ENCODE results near the gene PSMD2.

DNA sequence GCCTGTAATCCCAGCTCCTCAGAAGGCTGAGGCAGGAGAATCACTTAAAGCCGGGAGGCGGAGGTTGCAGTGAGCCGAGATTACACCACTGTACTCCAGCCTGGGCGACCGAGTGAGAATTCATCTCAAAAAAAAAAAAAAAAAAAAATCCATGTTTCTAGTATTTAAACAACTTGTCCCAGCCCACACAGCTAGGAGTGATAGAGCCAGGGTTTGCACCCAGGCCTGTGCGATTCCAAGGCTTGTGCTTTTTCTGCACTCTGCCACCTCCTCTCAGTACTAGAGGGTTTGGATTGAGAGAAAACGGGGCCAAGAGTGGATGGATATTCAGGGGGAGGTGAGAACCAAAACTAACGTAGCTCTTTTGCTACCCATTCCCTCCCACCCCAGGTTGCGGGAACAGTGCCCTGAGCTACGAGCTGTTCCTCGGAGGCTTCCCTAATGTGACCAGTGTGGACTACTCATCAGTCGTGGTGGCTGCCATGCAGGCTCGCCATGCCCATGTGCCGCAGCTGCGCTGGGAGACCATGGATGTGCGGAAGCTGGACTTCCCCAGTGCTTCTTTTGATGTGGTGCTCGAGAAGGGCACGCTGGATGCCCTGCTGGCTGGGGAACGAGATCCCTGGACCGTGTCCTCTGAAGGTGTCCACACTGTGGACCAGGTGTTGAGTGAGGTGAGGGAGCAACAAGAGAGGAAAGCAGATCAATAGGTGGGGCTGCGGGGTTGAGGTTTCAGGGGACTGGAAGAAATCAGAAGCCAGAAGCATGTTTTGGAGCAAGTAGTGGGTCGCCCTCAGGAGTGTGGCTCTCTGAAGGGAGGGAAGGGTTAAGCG is 41.7 kb upstream of the PSMD2 start:
- TF ChIP-seq MAX (IDR thresholded peaks at IDR 0.05) (no peak), CTCF (IDR thresholded peaks at IDR 0.05; ENCODE audit: low read depth, low read length, missing input control) (no peak), SP1 (IDR thresholded peaks at IDR 0.05) (no peak), YY1 (IDR thresholded peaks at IDR 0.05) (no peak), RAD21 (IDR thresholded peaks at IDR 0.05) (no peak), HNF4G (IDR thresholded peaks at IDR 0.05) (no peak), TAF1 (conservative IDR thresholded peaks at IDR 0.05) (no peak), GABPA (IDR thresholded peaks at IDR 0.05 in 1 of 2, conservative IDR thresholded peaks at IDR 0.05 in 1 of 2) (no peak), FOXA1 (IDR thresholded peaks at IDR 0.05) (no peak), NR2F2 (IDR thresholded peaks at IDR 0.05) (no peak), RXRA (IDR thresholded peaks at IDR 0.05) (no peak)
- TF ChIP-seq, protein P1, sequence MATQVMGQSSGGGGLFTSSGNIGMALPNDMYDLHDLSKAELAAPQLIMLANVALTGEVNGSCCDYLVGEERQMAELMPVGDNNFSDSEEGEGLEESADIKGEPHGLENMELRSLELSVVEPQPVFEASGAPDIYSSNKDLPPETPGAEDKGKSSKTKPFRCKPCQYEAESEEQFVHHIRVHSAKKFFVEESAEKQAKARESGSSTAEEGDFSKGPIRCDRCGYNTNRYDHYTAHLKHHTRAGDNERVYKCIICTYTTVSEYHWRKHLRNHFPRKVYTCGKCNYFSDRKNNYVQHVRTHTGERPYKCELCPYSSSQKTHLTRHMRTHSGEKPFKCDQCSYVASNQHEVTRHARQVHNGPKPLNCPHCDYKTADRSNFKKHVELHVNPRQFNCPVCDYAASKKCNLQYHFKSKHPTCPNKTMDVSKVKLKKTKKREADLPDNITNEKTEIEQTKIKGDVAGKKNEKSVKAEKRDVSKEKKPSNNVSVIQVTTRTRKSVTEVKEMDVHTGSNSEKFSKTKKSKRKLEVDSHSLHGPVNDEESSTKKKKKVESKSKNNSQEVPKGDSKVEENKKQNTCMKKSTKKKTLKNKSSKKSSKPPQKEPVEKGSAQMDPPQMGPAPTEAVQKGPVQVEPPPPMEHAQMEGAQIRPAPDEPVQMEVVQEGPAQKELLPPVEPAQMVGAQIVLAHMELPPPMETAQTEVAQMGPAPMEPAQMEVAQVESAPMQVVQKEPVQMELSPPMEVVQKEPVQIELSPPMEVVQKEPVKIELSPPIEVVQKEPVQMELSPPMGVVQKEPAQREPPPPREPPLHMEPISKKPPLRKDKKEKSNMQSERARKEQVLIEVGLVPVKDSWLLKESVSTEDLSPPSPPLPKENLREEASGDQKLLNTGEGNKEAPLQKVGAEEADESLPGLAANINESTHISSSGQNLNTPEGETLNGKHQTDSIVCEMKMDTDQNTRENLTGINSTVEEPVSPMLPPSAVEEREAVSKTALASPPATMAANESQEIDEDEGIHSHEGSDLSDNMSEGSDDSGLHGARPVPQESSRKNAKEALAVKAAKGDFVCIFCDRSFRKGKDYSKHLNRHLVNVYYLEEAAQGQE (IDR thresholded peaks at IDR 0.05) = no peak
- TF ChIP-seq, protein P2, sequence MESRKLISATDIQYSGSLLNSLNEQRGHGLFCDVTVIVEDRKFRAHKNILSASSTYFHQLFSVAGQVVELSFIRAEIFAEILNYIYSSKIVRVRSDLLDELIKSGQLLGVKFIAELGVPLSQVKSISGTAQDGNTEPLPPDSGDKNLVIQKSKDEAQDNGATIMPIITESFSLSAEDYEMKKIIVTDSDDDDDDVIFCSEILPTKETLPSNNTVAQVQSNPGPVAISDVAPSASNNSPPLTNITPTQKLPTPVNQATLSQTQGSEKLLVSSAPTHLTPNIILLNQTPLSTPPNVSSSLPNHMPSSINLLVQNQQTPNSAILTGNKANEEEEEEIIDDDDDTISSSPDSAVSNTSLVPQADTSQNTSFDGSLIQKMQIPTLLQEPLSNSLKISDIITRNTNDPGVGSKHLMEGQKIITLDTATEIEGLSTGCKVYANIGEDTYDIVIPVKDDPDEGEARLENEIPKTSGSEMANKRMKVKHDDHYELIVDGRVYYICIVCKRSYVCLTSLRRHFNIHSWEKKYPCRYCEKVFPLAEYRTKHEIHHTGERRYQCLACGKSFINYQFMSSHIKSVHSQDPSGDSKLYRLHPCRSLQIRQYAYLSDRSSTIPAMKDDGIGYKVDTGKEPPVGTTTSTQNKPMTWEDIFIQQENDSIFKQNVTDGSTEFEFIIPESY (IDR thresholded peaks at IDR 0.05) = no peak
- TF ChIP-seq, protein P3, sequence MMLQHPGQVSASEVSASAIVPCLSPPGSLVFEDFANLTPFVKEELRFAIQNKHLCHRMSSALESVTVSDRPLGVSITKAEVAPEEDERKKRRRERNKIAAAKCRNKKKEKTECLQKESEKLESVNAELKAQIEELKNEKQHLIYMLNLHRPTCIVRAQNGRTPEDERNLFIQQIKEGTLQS (IDR thresholded peaks at IDR 0.05) = no peak
